NCI-H345 treated with DMSO at 0.1 percent for 48 hours (cell line): Measurements from ENCODE around the gene MT1F.

Experiments
- DNase-seq: peaks from one replicate; lab custom pipeline; 2025; ENCODE audit not compliant: unreplicated experiment; lab: John Stamatoyannopoulos, UW

MT1F gene

DNA sequence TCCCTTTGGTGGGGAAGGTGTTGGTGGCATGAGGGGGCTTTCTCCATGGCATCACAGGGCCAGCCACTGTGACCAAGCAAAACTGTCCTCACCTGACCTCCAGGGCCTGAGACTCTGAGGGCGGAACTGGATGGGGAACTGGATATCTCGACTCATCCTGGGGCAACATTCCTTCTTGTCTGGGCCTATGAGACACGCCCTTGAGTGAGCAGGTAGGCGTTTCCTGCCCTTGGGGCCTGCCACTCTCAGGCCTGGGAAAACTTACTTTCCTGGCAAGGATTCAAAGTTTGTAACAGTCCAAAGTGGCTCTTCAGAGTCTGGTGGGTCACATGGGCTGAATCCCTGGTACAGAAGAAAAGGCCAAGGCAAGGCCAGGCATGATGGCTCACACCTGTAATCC, 34.1 kb downstream of the MT1F start:
- DNase-seq: no peak

DNA sequence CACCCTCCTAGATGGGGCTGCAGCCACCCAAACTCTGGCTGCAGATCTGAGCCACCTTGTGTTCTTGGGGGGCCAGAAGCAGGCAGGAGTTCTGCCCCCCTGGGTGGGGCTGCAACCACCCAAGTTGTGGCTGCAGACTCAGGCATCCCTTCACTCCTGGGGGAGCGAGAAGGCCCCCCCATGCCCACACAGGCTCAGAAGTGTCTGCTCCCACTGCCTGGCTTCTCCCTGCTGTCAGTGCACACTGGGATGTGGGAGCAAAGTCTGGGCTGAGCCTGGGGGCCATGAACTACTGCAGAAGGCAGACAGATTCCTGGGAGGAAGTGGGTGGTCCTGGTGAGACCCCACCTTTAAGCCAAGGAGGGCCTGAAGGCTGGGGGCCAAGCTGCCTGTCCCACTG, 37.5 kb downstream of the MT1F start:
- no peak for DNase-seq

DNA sequence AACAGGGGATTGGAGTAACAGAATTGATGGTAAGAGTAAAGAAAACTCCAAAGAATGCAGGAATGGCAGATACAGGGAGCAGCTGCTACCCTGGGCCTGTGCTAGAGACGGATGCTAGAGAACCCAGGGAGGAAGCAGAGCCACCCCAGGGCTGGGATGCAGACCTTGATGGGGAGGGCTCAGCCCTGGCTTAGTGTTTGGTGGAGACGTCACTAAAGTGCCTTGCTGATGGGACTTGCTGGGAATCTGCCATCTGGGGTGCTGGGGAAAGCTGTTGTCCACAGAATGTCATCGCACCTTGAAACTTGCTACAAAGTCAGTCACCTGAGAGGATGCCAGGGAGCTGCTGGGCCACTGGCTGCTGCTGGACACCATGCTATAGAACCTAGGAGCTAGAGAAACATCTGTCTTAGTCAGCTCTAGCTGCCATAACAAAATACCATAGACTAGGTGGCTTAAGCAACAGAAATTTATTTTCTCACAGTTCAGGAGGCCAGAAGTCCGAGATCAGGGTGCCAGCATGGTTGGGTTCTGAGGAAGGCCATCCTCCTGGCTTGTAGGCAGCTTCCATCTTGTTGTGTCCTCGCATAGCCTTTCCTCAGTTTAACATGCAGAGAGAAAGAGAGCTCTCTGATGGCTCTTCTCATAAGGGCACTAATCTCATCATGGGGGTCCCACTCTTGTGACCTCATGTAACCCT, 39.8 kb downstream of the MT1F start:
- no peak for DNase-seq

DNA sequence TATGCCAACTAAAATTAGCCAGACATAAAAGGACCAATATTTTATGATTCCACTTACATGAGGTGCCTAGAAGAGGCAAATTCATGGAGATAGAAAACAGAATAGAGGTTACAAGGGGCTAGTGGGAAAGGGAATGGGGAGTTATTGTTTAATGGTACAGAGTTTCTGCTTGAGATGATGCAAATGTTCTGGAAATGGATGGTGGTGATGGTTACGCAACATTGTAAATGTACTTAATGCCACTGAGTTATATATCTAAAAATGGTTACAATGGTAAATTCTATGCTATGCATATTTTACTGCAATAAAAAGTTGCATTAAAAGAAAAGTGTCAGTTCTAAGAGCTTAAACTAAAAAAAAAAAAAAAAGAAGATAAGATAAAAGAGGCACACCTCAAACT, 42.4 kb downstream of the MT1F start:
- no peak for DNase-seq

DNA sequence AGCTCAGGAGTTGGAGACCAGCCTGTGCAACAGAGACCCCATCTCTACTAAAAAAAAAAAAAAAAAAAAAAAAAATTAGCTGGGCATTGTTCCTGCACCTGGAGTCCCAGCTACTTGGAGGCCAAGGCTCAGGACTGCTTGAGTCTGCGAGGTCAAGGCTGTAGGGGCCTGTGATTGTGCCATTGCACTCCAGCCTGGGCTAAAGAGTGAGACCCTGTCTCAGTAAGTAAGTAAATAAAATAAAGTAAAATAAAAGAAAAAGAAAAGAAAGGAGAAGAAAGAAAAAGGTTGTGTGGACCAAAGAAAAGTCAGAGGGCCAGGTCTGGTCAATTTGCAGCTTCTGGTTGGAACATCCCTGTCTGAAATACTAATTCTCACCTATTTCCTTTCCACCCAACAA, 42.9 kb downstream of the MT1F start:
- no peak for DNase-seq

DNA sequence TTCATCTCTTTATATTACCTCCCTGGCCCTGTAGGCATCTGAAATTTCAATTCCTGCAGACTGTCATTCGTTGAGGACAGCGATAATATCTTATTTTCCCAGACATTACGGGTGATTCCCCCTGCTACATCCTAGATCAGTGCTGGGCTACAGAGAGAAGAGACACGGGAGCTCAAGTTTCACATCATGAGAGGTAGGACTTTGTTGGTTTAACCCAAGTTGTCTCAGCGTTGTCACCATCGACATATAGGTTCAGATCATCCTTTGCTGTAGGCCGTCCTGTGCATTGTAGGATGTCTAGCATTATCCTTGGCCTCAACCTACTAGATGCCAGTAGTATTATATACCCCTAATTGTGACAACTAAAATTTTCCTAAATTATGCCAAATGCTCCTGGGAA, 43.8 kb downstream of the MT1F start:
- no peak for DNase-seq

DNA sequence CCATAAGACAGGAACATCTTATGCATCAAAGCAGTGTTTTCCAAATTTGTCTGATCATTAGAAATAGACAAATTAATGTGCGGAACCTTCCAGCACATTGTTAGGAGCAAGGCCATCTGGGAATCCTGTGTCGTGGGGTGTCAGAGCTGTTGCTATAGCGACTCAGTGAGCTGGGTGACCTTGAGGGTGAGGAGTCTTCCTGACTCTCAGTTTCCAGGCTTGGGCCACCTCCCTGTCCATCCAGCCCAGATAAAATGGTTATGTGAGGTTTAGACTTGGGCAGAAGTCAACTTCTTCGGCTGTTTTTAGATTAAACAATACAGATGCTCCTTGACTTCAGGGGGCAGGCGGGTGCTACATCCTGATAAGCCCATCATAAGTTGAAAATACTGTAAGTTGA, 45.1 kb downstream of the MT1F start:
- DNase-seq: no peak
